GM19463 (cell line): Measurements from ENCODE around the gene VPS35.
A peak's percentile ranks its signal among the peaks of the same experiment; 100 is the strongest.

Experiments
- ATAC-seq: cut with Tn5 transposase; IDR thresholded peaks from one replicate; pipeline ENCODE4 v1.9.1; 2021; ENCODE audit warnings: mild to moderate bottlenecking, moderate library complexity; ENCODE audit not compliant: unreplicated experiment

VPS35 gene

DNA sequence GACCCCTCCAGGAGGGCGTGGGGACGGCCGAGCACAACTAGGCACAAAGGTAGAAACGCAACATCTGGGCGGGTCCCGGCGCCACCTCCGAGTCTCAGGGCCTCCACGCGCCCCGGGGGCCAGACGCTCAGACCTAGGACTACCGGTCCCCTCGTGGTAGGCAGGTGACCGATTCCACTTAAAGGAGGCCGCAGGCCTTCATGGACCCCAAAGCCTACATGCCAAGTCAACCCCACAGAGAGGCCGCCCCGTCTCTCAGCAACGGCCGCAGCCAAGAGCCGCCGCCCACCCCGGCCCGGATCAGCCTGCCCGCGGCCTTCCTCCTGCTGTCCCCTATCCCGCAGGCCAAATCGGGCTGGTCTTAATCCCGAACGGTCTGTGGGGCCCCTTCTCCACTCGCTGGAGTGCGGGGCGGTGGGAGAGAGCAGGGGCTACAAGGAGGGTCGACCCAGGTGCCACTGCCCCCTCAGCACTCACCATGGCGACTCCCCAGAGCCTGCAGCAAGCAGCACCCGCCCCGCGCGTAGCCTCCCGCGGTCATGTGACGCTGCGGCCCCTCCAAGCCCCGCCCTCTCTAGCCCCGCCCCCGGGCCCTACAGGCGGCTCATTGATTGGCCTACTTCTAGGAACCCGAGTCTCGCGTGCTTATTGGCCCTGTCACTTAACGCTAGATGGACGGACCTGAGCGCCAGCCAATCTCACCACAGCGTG lies at the start of gene VPS35:
TSS of gene VPS35 (minus strand) at position 525 of the 711 bp plus-strand sequence. CDS start at position 480, 45 bp downstream.
- peak; percentile 81 for ATAC-seq

DNA sequence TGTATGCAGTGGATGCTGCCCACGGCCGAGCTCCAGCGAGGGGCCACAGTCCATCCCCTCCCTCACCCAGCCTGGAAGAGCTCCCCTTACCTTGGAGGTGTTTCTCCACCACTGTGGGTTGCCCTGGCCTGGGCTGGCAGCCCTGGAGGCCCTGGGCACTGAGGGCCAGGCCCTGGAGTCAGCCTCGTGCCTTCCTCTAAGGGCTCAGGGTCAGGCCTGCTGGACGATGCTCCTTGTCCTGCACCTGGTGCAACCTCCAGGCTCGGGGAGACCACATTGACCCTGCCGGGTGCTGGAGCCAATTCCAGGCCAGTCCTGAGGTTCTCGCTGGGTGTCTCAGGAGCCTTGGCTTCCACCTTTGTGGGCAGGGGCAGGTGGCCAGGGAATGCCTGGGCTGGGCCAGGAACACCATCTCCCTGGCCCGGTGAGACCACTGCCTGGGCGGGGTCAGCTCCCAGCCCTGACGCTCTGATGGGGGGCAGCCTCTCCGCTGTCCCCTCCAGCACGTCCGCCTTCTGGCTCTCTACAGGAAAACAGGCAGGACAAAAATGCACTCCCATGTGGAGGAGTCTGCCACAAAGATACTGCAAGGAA lies 48.7 kb upstream of the VPS35 start:
- ATAC-seq = no peak

DNA sequence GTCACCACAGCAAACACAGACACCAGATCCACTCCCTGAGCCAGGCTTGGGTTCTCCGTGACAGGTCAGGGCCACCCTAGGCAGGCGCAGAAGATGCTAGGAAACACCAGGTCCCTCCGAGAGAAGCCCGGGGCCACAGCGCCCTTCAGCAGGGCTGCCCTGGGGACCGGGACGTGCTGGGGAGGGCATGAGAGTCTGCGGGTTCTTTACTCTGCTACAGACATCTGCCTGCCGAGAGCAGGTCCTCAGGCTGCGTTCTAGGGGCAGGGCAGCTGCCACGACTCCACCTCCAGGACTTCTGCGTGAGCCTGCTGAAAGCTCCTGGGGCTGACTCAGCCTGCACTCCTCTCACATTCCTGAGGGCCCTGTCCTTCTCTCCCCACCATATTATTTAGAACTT lies 47.7 kb upstream of the VPS35 start:
- ATAC-seq = no peak

DNA sequence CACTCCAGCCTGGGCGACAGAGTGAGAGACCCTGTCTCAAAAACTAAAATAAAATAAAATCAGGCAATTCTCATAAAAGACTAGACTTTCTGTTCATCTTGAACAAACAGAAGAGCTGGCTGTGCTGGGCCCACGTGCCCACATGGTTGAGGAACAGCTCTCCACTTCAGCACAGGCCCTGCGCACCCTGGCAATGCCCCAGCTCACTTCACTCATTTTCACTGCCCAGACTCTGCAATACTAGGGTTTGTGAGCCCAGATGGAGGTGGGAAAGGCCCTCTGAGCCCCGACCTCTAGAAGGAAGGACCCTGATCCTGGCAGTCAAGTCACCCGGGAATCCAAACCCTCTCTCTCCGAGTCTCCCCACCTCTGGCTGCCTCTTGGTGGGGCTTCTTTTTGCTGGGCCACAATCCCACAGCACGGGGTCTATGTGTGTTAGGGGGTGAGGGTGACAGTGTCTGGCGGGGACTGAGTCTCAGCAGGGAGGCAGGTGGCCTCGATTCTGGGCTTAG lies 44.4 kb upstream of the VPS35 start:
- no peak for ATAC-seq

DNA sequence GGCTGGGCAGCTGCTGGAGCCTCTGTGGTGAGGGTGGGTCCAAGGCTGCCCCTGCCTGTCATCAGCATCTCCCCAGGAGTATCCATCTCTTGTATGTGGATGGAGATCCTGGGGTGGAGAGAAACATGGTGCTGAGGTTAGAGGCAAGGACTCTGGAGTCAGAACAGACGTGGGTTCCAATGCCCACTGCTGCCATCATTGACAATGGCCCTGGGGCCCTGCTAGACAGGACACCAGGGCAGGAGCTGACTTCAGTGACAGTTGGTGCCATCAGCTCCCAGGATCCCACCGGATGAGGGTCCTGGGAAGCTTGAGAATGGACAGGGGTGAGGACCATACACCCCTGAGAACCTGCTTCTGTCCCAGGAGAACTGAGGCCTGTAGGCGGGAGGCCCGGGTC lies 43.6 kb upstream of the VPS35 start:
- no peak for ATAC-seq

DNA sequence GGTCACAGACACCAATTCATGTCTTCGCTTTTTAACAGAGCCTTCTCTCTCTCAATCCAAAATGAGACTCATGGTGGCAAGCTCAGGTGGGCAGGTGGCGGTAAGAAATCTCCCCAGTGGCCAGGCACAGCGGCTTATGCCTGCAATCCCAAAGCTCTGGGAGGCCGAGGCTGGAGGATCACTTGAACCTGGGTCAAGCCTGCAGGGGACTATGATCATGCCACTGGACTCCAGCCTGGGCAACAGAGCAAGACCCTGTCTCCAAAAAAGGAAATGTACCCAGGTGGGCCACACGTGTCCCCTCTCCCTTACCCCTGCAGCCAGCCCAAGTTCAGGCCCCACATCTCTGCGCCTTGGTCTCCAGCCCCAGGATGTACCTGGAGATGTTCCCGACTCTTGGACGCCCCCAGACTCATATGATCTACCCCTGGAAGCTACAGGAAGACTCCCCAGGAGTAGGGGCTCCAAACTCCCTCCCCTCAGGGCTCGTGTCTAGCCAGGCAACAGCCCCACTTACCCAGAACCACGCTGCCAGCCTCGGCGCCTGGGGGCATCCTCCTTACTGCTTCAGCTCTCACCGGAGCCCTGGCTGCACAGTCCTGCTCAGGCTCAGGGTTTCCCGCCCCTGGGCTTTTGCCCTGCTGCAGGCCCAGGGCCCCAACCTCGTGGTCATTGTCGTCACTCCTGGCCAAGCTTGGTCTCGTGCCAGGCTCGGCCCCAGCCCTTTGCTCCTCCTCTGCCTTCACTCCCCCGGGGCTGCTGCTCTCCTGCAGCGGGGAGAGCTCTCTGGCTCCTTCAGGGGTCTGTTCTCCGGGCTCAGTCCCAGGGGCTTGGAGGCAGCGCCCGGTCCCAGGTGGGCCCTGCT lies 42.9 kb upstream of the VPS35 start:
- no peak for ATAC-seq

DNA sequence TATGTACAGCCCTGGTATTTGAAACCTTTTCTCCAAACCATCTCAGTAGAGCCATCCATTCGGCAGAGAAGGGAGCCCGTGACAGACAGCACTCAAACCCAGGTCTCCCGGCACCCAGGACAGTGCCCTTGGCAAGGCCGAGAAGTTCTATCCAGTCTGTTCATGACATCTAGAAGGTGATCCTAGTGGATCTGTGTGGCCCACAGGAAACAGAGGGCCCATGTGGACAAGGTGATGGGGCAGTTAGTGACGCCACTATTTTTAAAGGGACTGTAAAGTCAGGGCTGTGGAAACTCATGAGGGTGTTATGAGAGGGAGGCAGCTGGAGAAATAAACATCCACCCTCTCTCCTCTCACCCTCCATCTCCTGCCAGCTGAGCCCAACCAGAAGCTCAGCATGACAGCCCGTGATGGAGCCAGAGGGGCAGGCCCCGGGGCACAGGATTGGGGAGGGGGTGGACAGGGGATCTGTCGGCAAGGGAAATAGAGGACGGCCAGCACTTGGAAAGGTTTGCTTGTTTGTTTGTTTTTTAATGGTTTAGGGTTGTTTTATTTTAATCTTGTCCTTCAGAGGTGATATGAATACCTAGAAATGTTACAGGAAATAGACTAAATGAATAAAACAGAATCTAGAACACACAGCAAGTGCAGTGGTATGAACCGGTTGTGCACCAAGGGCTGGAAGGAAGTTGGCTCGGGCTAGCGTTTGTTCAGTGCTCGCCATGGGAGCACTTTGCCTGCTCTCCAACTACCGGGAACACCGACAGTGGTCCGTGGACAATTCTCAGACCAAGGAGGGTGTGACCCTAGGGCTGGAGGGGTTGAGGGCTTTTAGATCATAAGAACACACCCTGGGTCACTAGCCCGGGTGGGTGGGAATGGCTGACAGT lies 42.1 kb upstream of the VPS35 start:
- no peak for ATAC-seq

DNA sequence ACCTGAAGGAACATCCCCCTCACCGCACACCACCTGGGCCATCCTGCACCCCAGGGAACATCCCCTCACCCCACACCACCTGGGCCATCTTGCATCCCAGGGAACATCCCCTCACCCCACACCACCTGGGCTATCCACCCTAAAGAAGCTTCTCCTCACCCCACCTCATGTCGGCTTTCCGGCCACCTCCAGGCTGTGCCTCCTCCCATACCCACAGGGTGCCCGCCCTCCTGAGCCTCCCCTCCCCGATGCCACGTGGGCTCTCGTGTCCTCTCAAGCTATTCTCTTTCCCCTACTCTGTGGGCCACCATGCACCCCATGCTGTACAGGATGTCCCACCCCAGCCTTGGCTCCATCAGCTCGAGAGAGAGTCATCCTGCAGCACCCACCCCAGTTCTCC lies 41.1 kb upstream of the VPS35 start:
- ATAC-seq = no peak

DNA sequence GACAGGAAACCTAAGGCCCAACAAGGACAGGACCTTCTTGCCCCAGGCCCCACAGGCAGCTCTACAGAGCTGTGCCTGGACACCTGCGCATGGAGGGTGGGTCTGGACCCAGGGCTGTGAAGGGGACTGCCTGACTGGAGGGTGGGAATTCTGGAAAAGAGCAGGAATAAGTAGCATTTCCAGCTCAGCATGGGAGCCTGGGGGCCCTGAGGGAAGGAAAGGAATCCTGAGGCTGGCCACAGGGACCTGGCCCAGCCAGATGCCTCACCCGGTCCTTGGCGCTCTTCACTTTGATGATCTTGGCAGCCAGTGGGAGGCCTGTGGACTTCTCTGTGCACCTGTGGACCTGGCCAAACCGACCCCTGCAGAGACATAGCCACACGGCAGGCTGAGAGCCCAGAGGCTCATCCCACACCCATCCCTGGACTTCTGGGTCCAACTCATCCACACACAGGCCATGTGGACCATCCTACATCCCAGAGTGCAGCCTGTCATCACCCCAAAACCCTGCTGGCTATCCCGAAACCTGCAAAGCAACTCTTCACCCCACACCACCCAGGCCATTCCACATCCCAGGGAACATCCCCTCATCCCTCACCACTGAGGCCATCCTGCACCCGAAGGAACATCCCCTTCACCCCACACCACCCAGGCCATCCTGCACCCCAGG lies 40.5 kb upstream of the VPS35 start:
- ATAC-seq = no peak

DNA sequence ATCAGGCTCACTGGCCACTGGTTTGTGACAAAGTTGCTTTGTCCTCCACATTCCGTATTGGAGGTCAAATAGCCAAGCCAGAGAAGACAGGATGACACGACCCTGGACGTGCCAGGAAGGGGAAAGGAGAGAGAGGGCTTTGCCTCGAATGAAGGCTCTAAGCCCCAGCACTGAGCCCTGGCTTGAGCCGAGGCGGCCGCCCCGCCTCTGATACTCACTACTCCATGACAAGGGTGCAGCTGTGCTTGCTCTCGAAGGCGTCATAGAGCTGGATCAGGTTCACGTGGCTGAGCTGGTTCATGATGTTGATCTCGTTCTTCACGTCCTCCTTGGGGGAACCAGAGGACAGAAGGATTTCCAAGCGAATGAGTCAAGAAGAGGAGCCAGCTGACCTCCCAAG lies 39.8 kb upstream of the VPS35 start:
- no peak for ATAC-seq

DNA sequence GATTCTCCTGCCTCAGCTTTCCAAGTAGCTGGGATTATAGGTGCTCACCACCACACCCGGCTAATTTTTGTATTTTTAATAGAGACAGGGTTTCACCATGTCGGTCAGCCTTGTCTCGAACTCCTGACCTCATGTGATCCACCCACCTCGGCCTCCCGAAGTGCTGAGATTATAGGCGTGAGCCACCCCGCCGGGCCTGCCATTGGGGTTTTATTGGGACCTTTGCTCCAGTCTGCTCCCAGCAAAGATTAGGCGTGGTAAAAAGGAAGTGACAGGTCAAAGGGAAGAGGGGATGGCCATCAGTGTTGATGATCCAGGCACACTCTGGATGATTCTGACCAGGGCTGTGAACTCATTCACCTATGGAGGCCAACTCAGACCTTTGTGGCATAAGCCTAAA lies 38.7 kb upstream of the VPS35 start:
- no peak for ATAC-seq

DNA sequence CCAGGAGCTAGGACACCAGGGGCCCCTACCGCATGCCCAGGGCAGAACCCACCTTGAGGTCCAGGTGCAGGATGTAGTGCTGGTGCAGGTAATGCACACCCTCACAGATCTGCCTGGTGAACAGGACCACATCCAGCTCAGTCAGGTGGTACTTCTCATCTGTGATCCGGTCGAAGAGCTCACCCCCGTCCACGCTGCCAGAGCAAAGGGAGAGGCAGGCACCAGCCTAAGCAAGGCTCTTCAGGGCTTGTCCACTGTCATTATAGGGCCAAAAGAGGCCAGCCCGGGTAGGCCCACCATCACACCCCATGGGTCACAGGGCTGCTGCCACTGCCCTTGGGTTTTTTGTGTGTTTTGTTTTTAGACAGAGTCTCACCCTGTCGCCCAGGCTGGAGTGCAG lies 38.2 kb upstream of the VPS35 start:
- no peak for ATAC-seq

DNA sequence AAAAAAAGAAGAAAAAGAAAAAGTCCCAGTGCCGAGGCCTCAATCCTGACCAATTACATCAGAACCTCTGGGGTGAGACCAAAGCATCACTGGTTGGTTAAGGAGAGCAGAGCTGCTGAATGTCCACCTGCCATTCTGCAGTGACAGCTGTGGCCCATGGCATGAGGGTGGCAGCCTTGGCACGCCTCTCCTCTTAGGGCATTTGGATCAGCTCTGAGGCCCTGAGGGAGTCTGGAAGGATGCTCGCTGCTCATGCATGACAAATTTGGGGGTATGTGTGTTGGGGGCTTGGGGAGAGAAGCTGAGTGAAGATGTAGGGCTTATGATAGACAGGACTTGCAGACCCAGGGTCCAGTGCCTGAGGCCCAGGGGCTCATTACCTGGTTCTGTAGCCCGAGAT lies 32.9 kb upstream of the VPS35 start:
- no peak for ATAC-seq

DNA sequence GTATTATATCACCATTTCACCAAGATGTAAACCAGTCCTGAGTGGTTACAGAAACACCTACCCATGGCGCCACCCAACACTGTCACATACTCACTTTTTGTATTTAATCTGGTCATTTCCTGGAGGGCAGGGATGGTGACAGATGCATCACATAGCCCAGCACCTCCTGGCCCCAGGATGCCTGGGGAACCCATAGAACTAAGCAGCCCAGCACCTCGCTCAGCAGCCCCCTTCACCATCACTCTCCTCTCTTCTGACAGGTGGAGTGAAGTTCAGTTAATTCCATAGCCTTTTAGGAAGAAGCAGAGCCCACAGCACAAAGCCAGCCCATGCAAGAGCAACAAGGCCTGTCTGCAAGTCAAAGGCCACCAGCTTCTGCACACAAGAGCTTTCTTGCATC lies 31.6 kb upstream of the VPS35 start:
- no peak for ATAC-seq

DNA sequence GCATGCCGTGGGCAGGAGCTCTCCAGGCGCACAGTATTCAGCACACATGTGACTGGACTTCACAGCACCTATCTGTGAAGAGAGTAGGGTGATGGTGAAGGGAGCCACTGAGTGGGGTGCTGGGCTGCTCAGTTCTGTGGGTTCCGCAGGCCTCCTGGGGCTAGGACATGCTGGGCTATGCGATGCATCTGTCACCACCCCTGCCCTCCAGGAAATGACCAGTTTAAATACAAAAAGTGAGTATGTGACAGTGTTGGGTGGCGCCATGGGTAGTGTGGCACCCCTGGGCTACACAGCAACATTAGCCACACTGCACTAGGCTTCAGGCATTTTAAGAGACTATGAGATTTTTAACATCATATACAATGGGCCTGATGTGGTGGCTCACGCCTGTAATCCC lies 30.6 kb upstream of the VPS35 start:
- ATAC-seq = no peak

DNA sequence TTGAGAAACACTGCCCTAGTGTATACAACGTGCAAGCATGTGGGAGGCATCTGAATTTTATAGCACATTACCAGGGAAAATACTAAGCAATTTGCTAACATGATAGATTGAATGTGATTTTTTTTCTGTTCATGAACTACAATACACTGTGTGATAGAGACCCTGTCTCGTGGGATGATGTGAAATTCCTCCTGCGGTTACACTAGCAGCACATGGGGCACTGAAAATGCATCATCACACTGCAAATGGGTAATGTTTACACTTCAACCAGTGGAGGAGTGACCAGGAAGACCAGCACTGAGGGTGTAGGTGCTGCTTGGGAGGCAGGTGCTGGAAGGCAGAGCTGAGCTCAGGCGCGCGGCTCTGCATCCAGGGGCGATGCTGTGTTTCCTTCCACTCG lies 29.2 kb upstream of the VPS35 start:
- ATAC-seq = no peak

DNA sequence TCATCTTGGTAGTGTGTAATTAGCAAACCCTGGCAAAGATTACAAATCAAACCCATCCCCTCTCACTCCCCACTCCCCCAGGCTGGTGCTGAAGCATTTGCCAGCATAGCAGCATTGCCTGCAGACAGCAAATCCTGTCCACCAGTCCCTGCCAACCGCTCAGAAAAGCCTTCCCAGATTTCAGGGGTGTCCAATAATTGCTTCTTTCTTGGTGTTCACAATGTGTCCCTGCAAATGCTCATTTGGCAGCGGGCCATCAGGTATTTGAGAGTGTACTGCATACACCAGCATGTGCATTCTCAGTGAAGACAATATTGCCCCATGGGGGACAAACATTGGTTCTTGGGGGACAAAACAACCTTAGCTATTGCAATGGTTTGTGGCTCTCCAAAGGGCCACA lies 28.7 kb upstream of the VPS35 start:
- ATAC-seq = no peak

DNA sequence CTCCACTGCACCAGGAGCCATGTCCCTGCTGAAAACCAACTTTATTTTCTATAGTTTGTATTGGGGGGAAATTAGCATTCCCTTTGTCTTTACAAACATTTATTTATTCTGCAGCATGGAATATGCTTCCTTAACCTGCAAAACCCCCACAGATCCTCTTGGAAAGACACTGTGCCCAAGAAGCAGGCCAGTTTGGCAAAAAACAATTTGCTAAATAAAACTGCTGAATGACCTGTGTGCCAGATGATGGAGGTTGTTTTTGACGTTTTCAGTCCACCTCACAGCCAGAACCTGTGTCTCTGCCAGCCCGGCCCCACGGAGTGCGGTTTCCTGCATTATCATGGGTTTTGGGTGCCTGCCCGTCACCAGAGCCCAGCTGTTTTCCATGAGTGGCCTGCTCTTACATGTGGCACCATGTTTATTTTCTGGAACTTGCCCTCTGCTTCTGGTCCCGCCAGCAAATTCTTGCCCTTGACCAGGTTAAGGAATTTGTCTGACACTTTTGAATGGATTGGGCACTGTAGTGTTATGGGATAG lies 26.9 kb upstream of the VPS35 start:
- ATAC-seq = no peak

DNA sequence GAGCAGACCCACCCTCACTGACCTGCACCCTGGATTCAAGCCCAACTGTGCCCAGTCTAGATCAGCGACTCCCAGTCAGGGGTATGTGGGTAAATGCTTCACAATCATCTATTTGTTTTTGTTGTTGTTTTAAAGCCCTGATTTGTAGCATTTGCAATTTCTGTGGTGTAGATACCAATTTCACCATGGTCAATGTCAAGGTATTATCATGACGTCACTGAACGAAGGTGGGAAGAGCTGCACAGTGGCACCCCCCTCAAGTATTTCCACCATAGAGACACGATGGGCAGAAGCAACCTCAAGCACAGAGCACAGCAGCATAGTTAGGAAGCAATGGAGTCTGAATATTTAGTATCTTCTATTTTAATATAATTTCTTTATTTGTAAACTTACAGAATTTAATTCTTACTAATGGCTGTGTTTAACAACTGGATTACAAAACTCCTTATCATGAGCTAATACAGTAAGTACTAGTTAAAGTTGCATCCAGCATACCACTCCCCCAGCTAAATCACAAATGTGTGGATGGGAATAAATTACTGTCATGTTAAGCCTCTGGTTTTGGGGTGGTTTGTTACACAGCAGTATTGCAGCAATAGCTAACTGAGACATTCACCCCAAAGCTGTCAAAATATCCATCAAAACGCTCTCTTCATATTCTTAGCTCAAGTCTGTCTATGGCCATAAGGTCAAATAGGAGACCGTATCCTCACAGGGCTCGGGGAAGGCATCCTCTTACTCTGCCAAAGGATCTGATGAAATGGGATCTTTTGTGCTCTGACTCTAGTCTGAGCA lies 26.0 kb upstream of the VPS35 start:
- ATAC-seq = no peak
